Mucosa of rectum (tissue), 2 donors: Measurements from ENCODE around the gene RETREG1.
A peak's percentile ranks its signal among the peaks of the same experiment; 100 is the strongest.

ENCODE experiments used
- H3K27ac ChIP-seq, 2 donors: one replicate each; pipeline ENCODE4 v1.7.0; 2013; ENCODE audit warnings: inconsistent platforms in 2 of 2, low read depth in 2 of 2, low read length in 2 of 2
- H3K27me3 ChIP-seq, 2 donors: one replicate each; pipeline ENCODE4 v1.7.0; 2013; ENCODE audit warnings: low read length in 2 of 2; ENCODE audit not compliant: control insufficient read depth in 2 of 2, insufficient read depth in 2 of 2
- H3K36me3 ChIP-seq, 2 donors: one replicate each; pipeline ENCODE4 v1.7.0; 2013; ENCODE audit warnings: low read length in 2 of 2; ENCODE audit not compliant: control insufficient read depth in 2 of 2, insufficient read depth in 2 of 2
- H3K4me1 ChIP-seq, 2 donors: one replicate each; pipeline ENCODE4 v1.7.0; 2013; ENCODE audit warnings: low read length in 2 of 2, mild to moderate bottlenecking in 1 of 2; ENCODE audit not compliant: control insufficient read depth in 2 of 2, insufficient read depth in 2 of 2
- H3K4me3 ChIP-seq, 2 donors: one replicate each; pipeline ENCODE4 v1.7.0; 2013; ENCODE audit warnings: low read length in 2 of 2
- H3K9ac ChIP-seq, 2 donors: one replicate each; pipeline ENCODE4 v1.7.0; 2013; ENCODE audit warnings: low read length in 2 of 2, low read depth in 1 of 2, mild to moderate bottlenecking in 1 of 2
- H3K9me3 ChIP-seq, 2 donors: one replicate each; pipeline ENCODE4 v1.7.0; 2013; ENCODE audit warnings: low read length in 2 of 2; ENCODE audit not compliant: control insufficient read depth in 2 of 2
- donor health status: healthy.
- donor health status: Normal muscosa, but diverticular disease.

Gene RETREG1

GRCh38 chr5:16500024-16500423 lies 116.8 kb downstream of the RETREG1 start:
- H3K27ac ChIP-seq, result no peak overlapping the region
- H3K9ac ChIP-seq, result no peak overlapping the region
- no peaks in the 10 kb centered on the region for H3K27me3 ChIP-seq
- H3K9me3 ChIP-seq, result no peaks in the 10 kb centered on the region
- H3K36me3 ChIP-seq, result peaks cover 4 to 5% of the 10 kb centered on the region in 2 donors
- H3K4me1 ChIP-seq, result no peaks in the 10 kb centered on the region
- H3K4me3 ChIP-seq, result no peak overlapping the region

DNA sequence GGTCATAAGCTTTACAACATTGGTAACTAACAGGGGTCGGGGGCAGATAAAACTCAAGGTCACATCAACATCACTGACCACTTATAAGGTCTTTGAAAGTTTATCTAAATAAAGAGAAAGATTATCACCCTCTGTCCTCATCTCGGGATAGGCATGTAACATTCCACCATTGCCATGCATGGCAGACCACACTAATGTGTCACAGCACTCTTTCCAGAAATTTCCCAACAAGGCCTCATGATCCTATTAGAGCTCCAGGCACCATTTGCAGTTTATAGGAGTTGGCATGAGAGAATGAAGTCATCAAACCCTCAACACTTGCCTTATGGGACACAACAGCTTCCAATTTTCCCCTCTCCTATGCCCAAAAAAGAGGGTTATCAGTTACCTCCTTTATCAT lies 119.3 kb downstream of the RETREG1 start:
- peaks cover 0 to 15% of the 10 kb centered on the region in 2 donors for H3K4me1 ChIP-seq
- H3K36me3 ChIP-seq, result no peaks in the 10 kb centered on the region
- H3K27ac ChIP-seq, result no peak overlapping the region
- no peaks in the 10 kb centered on the region for H3K27me3 ChIP-seq
- H3K9ac ChIP-seq, result no peak overlapping the region
- H3K4me3 ChIP-seq, result no peak overlapping the region
- peaks cover 0 to 4% of the 10 kb centered on the region in 2 donors for H3K9me3 ChIP-seq

DNA sequence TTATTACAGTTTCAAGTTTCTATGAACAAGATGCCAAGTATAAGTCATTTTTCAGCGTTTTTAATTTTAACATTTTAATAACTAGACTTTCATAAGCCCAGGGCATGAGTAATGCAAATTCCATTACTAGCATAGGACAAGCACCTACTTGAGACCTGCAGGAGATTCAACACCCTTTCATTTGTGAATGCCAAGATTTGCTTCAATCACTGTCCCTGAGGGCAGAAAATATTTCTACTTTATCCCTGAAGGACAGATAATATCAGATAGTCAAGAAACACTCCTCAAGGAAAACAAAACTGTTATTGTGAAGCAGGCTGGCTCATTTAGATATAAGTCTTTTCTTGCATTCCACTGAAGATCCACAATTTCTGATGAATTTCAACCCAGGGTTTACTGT lies 123.5 kb downstream of the RETREG1 start:
- Histone ChIP-seq H3K36me3 (peaks cover 0 to 3% of the 10 kb centered on the region in 2 donors), H3K4me1 (peaks cover 8 to 46% of the 10 kb centered on the region in 2 donors), H3K27ac (peak overlapping the region; percentile 27 to 71), H3K27me3 (no peaks in the 10 kb centered on the region), H3K9ac (no peak overlapping the region), H3K4me3 (no peak overlapping the region), H3K9me3 (peaks cover 0 to 4% of the 10 kb centered on the region in 2 donors)

GRCh38 chr5:16492398-16493140 lies 124.2 kb downstream of the RETREG1 start:
- Histone ChIP-seq H3K9ac (no peak overlapping the region), H3K27me3 (no peaks in the 10 kb centered on the region), H3K4me3 (no peak overlapping the region), H3K4me1 (peaks cover 12 to 53% of the 10 kb centered on the region in 2 donors), H3K36me3 (peaks cover 0 to 3% of the 10 kb centered on the region in 2 donors), H3K9me3 (peaks cover 0 to 4% of the 10 kb centered on the region in 2 donors), H3K27ac (peak overlapping the region; percentile 27 to 71)

GRCh38 chr5:16490911-16491310 lies 125.9 kb downstream of the RETREG1 start:
- H3K36me3 ChIP-seq, result peaks cover 0 to 3% of the 10 kb centered on the region in 2 donors
- peaks cover 17 to 66% of the 10 kb centered on the region in 2 donors for H3K4me1 ChIP-seq
- H3K27ac ChIP-seq, result no peak overlapping the region
- no peaks in the 10 kb centered on the region for H3K27me3 ChIP-seq
- H3K4me3 ChIP-seq, result no peak overlapping the region
- peaks cover 0 to 4% of the 10 kb centered on the region in 2 donors for H3K9me3 ChIP-seq
- no peak overlapping the region for H3K9ac ChIP-seq

- Histone ChIP-seq H3K9me3 (peaks cover 0 to 2% of the 10 kb centered on the region in 2 donors), H3K36me3 (peaks cover 0 to 3% of the 10 kb centered on the region in 2 donors), H3K27me3 (no peaks in the 10 kb centered on the region), H3K9ac (no peak overlapping the region), H3K4me3 (no peak overlapping the region), H3K4me1 (peaks cover 17 to 71% of the 10 kb centered on the region in 2 donors), H3K27ac (peak overlapping the region in 1 of 2 donors; percentile 30)
These were observed 127.4 kb downstream of the RETREG1 start for GRCh38 chr5:16489322-16489791.

GRCh38 chr5:16487456-16487855 lies 129.3 kb downstream of the RETREG1 start:
- H3K9ac ChIP-seq, result no peak overlapping the region
- H3K4me3 ChIP-seq, result no peak overlapping the region
- H3K27me3 ChIP-seq, result no peaks in the 10 kb centered on the region
- peak overlapping the region; percentile 65 to 74 for H3K27ac ChIP-seq
- H3K36me3 ChIP-seq, result peaks cover 0 to 3% of the 10 kb centered on the region in 2 donors
- H3K4me1 ChIP-seq, result peaks cover 20 to 69% of the 10 kb centered on the region in 2 donors
- H3K9me3 ChIP-seq, result no peaks in the 10 kb centered on the region

- Histone ChIP-seq H3K27me3 (no peaks in the 10 kb centered on the region), H3K4me1 (peaks cover 18 to 62% of the 10 kb centered on the region in 2 donors), H3K4me3 (no peak overlapping the region), H3K36me3 (peaks cover 0 to 3% of the 10 kb centered on the region in 2 donors), H3K9ac (no peak overlapping the region), H3K9me3 (no peaks in the 10 kb centered on the region), H3K27ac (peak overlapping the region; percentile 65 to 74)
These were observed 130.1 kb downstream of the RETREG1 start for GRCh38 chr5:16486711-16487111.

- Histone ChIP-seq H3K27me3 (no peaks in the 10 kb centered on the region), H3K9ac (no peak overlapping the region), H3K36me3 (peaks cover 0 to 3% of the 10 kb centered on the region in 2 donors), H3K4me3 (no peak overlapping the region), H3K27ac (no peak overlapping the region), H3K4me1 (peaks cover 17 to 59% of the 10 kb centered on the region in 2 donors), H3K9me3 (no peaks in the 10 kb centered on the region)
These were observed 131.1 kb downstream of the RETREG1 start for GRCh38 chr5:16485656-16486055.

- no peaks in the 10 kb centered on the region for H3K9me3 ChIP-seq
- H3K36me3 ChIP-seq, result no peaks in the 10 kb centered on the region
- peaks cover 17 to 47% of the 10 kb centered on the region in 2 donors for H3K4me1 ChIP-seq
- H3K27ac ChIP-seq, result peak overlapping the region; percentile 72 to 73
- H3K27me3 ChIP-seq, result no peaks in the 10 kb centered on the region
- no peak overlapping the region for H3K9ac ChIP-seq
- H3K4me3 ChIP-seq, result no peak overlapping the region
These were observed 132.7 kb downstream of the RETREG1 start for GRCh38 chr5:16484081-16484480.
